Progenitor cell of endocrine pancreas (in vitro differentiated cells): ENCODE measurements around the gene MBD3L2B. TPM values are rescaled to one million over a fixed set of nuclear protein-coding genes. Genes with fewer than 3 reads are reported as not detected.

Experiments used
- DNase-seq: peaks from one replicate; pipeline ENCODE4 v3.0.0; 2021; ENCODE audit warnings: low spot score; ENCODE audit not compliant: unreplicated experiment
- H3K27ac Mint-ChIP-seq: 2 replicates; pipeline ENCODE4 v1.8.0; 2021; ENCODE audit warnings: mild to moderate bottlenecking, moderate library complexity, mixed read lengths
- H3K27me3 Mint-ChIP-seq: 2 replicates; pipeline ENCODE4 v1.8.0; 2021; ENCODE audit warnings: mixed read lengths
- H3K36me3 Mint-ChIP-seq: 2 replicates; pipeline ENCODE4 v1.8.0; 2022; ENCODE audit warnings: mixed read lengths; ENCODE audit not compliant: insufficient read depth
- H3K4me1 Mint-ChIP-seq: 2 replicates; pipeline ENCODE4 v1.8.0; 2021; ENCODE audit warnings: low read depth, mixed read lengths
- H3K4me3 Mint-ChIP-seq: 2 replicates; pipeline ENCODE4 v1.8.0; 2021; ENCODE audit warnings: low read depth, mild to moderate bottlenecking, moderate library complexity, mixed read lengths
- H3K9me3 Mint-ChIP-seq: 2 replicates; pipeline ENCODE4 v1.8.0; 2021; ENCODE audit warnings: low read depth, mixed read lengths
- CTCF ChIP-seq: fragments of 200-600 bp; sonication (generic); IDR thresholded peaks from one replicate; pipeline ENCODE4 v1.5.0; 2021; ENCODE audit warnings: antibody characterized with exemption, mild to moderate bottlenecking; ENCODE audit not compliant: unreplicated experiment
- total RNA-seq: library from RNA; stranded (reverse); gene quantifications from 2 replicates; pipeline ENCODE4 v1.2.1, GENCODE V29; 2021

The MBD3L2B gene
- total RNA-seq, 1 donor from 2014 or later, result not detected

DNA sequence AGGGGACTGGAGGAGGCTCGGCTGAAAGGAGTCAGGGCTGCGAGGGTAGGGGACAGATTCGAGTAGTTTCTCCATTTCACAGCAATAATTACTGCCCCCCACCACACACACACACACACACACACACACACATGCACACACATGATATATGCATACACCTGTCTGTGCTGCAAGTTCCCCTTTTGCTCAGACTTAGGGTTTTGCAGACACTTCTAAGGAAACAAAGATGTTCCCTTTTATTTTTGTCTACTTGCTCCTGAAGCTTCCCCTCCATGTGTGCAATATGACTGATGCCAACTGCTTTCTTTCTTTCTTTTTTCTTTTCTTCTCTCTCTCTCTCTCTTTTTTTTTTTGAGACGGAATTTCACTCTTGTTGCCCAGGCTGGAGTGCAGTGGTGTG lies 13.4 kb downstream of the MBD3L2B start:
- no peak for DNase-seq
- no peaks in the 10 kb centered on the region for H3K4me1 Mint-ChIP-seq
- H3K27me3 Mint-ChIP-seq, result no peaks in the 10 kb centered on the region
- no peak for TF ChIP-seq CTCF
- no peak overlapping the region for H3K4me3 Mint-ChIP-seq
- peaks cover 21% of the 10 kb centered on the region for H3K9me3 Mint-ChIP-seq
- no peak overlapping the region for H3K27ac Mint-ChIP-seq
- peaks cover 2% of the 10 kb centered on the region for H3K36me3 Mint-ChIP-seq

DNA sequence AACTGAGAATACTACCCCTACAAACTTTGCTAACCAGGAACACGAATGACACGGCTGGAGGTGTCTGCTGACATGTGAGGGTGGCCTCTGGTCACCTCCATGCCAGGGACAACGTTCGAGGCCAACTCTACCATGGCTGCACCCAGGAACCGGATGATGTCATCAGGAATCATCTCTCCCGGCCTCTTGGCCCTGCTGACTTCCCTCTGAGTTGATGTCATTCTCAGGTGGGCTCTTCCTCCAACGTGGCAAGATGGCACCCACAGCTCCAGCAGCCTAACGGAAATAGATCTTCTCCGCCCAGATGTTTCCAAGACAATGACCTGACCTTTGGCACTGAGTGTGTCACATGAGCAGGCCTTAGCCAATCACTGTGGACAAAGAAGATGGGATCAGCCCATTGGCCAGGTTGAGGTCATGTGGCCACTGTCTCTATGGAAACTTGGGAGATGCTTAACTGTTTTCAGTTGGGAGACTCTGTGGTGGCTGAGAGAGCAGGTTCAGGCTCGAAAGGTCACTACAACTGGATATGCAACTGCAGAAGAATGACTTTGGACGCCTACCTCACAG lies 15.0 kb downstream of the MBD3L2B start:
- peaks cover 3% of the 10 kb centered on the region for H3K36me3 Mint-ChIP-seq
- H3K9me3 Mint-ChIP-seq, result peaks cover 23% of the 10 kb centered on the region
- H3K4me3 Mint-ChIP-seq, result no peak overlapping the region
- DNase-seq, result no peak
- no peak for TF ChIP-seq CTCF
- H3K4me1 Mint-ChIP-seq, result no peaks in the 10 kb centered on the region
- H3K27ac Mint-ChIP-seq, result no peak overlapping the region
- H3K27me3 Mint-ChIP-seq, result no peaks in the 10 kb centered on the region

DNA sequence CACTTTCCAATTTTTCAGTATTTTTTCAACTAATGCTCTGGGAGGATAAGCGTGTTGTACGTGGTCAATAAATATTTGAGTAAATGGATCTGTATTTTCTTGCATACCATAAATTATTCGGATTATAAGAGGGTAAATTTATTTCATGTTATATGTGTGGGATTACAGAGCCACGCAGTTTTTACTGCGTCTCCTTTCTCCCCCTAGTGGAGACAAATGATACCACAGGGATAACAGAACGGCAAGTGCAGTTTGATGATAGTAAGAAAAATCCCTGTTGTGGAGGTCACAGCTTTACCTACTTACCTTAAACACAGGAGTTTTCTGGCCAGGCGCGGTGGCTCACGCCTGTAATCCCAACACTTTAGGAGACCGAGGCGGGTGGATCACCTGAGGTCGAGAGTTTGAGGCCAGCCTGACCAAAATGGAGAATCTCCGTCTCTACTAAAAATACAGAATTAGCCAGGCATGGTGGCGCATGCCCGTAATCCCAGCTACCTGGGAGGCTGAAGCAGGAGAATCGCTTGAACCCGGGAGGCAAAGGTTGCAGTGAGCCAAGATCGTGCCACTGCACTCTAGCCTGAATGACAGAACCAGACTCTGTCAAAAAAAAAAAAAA lies 16.8 kb downstream of the MBD3L2B start:
- Mint-ChIP-seq H3K27me3 (no peaks in the 10 kb centered on the region), H3K4me1 (no peaks in the 10 kb centered on the region), H3K4me3 (no peak overlapping the region), H3K36me3 (peaks cover 1% of the 10 kb centered on the region), H3K27ac (no peak overlapping the region), H3K9me3 (peaks cover 29% of the 10 kb centered on the region)
- TF ChIP-seq CTCF, result peak; percentile 63
- no peak for DNase-seq

DNA sequence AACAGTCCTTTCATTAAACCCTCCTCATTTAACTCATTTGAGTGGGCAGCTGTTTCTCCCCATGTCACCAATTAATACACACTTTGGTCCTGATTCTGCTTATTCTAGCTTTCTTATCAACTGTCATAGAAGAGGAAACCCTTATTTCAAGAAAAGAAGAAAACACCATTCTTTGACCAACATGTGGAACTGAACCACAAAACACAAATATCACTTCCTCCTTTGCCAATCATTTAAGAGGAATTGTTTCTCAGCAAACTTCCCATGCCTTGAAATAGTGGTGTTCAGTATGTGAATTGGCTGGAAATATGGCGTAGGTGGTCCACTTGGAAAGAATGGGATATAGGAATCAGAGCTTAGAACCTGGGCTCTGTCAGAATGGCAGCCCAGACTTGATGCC lies 20.4 kb downstream of the MBD3L2B start:
- Mint-ChIP-seq H3K36me3 (peaks cover 1% of the 10 kb centered on the region), H3K27ac (no peak overlapping the region), H3K9me3 (peaks cover 38% of the 10 kb centered on the region), H3K27me3 (no peaks in the 10 kb centered on the region), H3K4me1 (no peaks in the 10 kb centered on the region), H3K4me3 (no peak overlapping the region)
- no peak for DNase-seq
- no peak for TF ChIP-seq CTCF

GRCh38 chr19:7000333-7000732 lies 20.9 kb downstream of the MBD3L2B start:
- Mint-ChIP-seq H3K36me3 (peaks cover 2% of the 10 kb centered on the region), H3K4me1 (no peaks in the 10 kb centered on the region), H3K27me3 (no peaks in the 10 kb centered on the region), H3K4me3 (no peak overlapping the region), H3K27ac (no peak overlapping the region), H3K9me3 (peaks cover 43% of the 10 kb centered on the region)
- DNase-seq, result no peak
- TF ChIP-seq CTCF, result no peak
